Keratinocyte (primary cell): ENCODE measurements around the gene EIF3C. TPM values are rescaled to one million over a fixed set of nuclear protein-coding genes. Genes with fewer than 3 reads are reported as not detected.
"Not testable (repeated sequence)": the region's sequence is repeated elsewhere in the genome, so short reads cannot be mapped to it uniquely, and the experiment has no call there.

ENCODE experiments used
- DNase-seq: peaks from one replicate; pipeline ENCODE4 v3.0.0-alpha.2; 2011; ENCODE audit warnings: low read depth, missing footprints, low spot score
- FAIRE-seq: peaks from 2 replicates; lab custom pipeline; 2011; peaks lifted over from hg19 to GRCh38; lab: Jason Lieb, UNC
- H2AFZ ChIP-seq: 2 replicates; pipeline ENCODE4 v1.6.0; 2012; ENCODE audit warnings: low read length, control low read depth, inconsistent platforms; ENCODE audit not compliant: control insufficient read depth
- H3K27ac ChIP-seq: 2 replicates; pipeline ENCODE4 v1.5.1; 2011; ENCODE audit warnings: low read length; ENCODE audit not compliant: control insufficient read depth, insufficient read depth
- H3K27me3 ChIP-seq: 3 replicates; pipeline ENCODE4 v1.6.0; 2011; ENCODE audit warnings: low read length; ENCODE audit not compliant: control insufficient read depth, insufficient read depth; ENCODE audit errors: extremely low read depth
- H3K36me3 ChIP-seq, 2 experiments: 2 replicates in 1 of 2; 3 replicates in 1 of 2; pipeline ENCODE4 v1.5.1; 2011; ENCODE audit warnings: low read length in 2 of 2, mild to moderate bottlenecking in 1 of 2; ENCODE audit not compliant: control insufficient read depth in 2 of 2, insufficient read depth in 2 of 2; ENCODE audit errors: extremely low read depth in 1 of 2
- H3K4me1 ChIP-seq: 3 replicates; pipeline ENCODE4 v1.5.1; 2011; ENCODE audit warnings: low read length; ENCODE audit not compliant: control insufficient read depth, insufficient read depth; ENCODE audit errors: extremely low read depth
- H3K4me2 ChIP-seq: 3 replicates; pipeline ENCODE4 v1.6.0; 2011; ENCODE audit warnings: low read depth, low read length; ENCODE audit not compliant: control insufficient read depth, insufficient read depth; ENCODE audit errors: extremely low read depth
- H3K4me3 ChIP-seq, 3 experiments: fragments of 200-600 bp in 1 of 3; sonication (generic) in 1 of 3; 2 replicates in 2 of 3; 3 replicates in 1 of 3; pipeline ENCODE4 v1.5.1; 2011 to 2016; ENCODE audit warnings: low read length in 3 of 3, mild to moderate bottlenecking in 3 of 3, control low read depth in 2 of 3, inconsistent platforms in 1 of 3, low read depth in 1 of 3, mixed read lengths in 1 of 3, mixed run types in 1 of 3, moderate library complexity in 1 of 3; ENCODE audit not compliant: control insufficient read depth in 2 of 3, insufficient read depth in 2 of 3; ENCODE audit errors: extremely low read depth in 1 of 3
- H3K79me2 ChIP-seq: 2 replicates; pipeline ENCODE4 v1.6.0; 2012; ENCODE audit warnings: low read length; ENCODE audit not compliant: control insufficient read depth, insufficient read depth
- H3K9ac ChIP-seq: 3 replicates; pipeline ENCODE4 v1.6.0; 2011; ENCODE audit warnings: low read length; ENCODE audit not compliant: control insufficient read depth, insufficient read depth; ENCODE audit errors: extremely low read depth
- H3K9me1 ChIP-seq: 3 replicates; pipeline ENCODE4 v1.6.0; 2011; ENCODE audit warnings: low read length; ENCODE audit not compliant: control insufficient read depth, insufficient read depth; ENCODE audit errors: extremely low read depth
- H3K9me3 ChIP-seq: 2 replicates; pipeline ENCODE4 v1.5.1; 2012; ENCODE audit warnings: low read depth, low read length; ENCODE audit not compliant: control insufficient read depth
- H4K20me1 ChIP-seq: 3 replicates; pipeline ENCODE4 v1.6.0; 2011; ENCODE audit warnings: low read length; ENCODE audit not compliant: control insufficient read depth, insufficient read depth; ENCODE audit errors: extremely low read depth
- dilution Hi-C: fragments of 300-500 bp; cut with MboI; formaldehyde crosslinking; loops from one replicate; pipeline ENCODE4 v1.7.0; 2020; ENCODE audit warnings: low sequenced_read_pairs; ENCODE audit not compliant: extremely low pct_ligation_motif_present
- polyA minus RNA-seq, 3 experiments: library from RNA; depleted of rRNA, polyadenylated mRNA; stranded (reverse); fragments of >200 nt; gene quantifications; 1 replicate in 1 of 3; 2 replicates in 1 of 3; 3 replicates in 1 of 3; pipeline ENCODE4 v1.2.3, GENCODE V29; 2011
- polyA plus RNA-seq, 5 experiments: library from polyadenylated mRNA; depleted of rRNA in 3 of 5; stranded (reverse) in 3 of 5; stranded (forward) in 1 of 5; unstranded in 1 of 5; fragments of >200 nt; gene quantifications; 1 replicate in 1 of 5; 2 replicates in 3 of 5; 3 replicates in 1 of 5; pipeline versions ENCODE4 v1.2.1 to v1.2.3, GENCODE V29; 2011 to 2012; ENCODE audit warnings: missing spikeins in 2 of 5, low read depth in 1 of 5, low replicate concordance in 1 of 5

The EIF3C gene, protein sequence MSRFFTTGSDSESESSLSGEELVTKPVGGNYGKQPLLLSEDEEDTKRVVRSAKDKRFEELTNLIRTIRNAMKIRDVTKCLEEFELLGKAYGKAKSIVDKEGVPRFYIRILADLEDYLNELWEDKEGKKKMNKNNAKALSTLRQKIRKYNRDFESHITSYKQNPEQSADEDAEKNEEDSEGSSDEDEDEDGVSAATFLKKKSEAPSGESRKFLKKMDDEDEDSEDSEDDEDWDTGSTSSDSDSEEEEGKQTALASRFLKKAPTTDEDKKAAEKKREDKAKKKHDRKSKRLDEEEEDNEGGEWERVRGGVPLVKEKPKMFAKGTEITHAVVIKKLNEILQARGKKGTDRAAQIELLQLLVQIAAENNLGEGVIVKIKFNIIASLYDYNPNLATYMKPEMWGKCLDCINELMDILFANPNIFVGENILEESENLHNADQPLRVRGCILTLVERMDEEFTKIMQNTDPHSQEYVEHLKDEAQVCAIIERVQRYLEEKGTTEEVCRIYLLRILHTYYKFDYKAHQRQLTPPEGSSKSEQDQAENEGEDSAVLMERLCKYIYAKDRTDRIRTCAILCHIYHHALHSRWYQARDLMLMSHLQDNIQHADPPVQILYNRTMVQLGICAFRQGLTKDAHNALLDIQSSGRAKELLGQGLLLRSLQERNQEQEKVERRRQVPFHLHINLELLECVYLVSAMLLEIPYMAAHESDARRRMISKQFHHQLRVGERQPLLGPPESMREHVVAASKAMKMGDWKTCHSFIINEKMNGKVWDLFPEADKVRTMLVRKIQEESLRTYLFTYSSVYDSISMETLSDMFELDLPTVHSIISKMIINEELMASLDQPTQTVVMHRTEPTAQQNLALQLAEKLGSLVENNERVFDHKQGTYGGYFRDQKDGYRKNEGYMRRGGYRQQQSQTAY
- polyA plus RNA-seq, result 285 to 510 TPM (median 314 TPM) in 3 replicates
- 912 TPM for polyA plus RNA-seq (2011; ENCODE audit: low read depth)
- polyA plus RNA-seq (2011; cell fraction: cytosol; rRNA removed), result 383 and 455 TPM in 2 replicates
- polyA plus RNA-seq (2011; cell fraction: nucleus; rRNA removed), result 312 and 404 TPM in 2 replicates
- 492 and 676 TPM in 2 replicates for polyA plus RNA-seq (2012; ENCODE audit: low replicate concordance)
- 302 to 829 TPM (median 528 TPM) in 3 replicates for polyA minus RNA-seq
- 465 TPM for polyA minus RNA-seq (2011; cell fraction: cytosol; rRNA and poly(A)+ RNA removed)
- 80.0 and 118 TPM in 2 replicates for polyA minus RNA-seq (2011; cell fraction: nucleus; rRNA and poly(A)+ RNA removed)

DNA sequence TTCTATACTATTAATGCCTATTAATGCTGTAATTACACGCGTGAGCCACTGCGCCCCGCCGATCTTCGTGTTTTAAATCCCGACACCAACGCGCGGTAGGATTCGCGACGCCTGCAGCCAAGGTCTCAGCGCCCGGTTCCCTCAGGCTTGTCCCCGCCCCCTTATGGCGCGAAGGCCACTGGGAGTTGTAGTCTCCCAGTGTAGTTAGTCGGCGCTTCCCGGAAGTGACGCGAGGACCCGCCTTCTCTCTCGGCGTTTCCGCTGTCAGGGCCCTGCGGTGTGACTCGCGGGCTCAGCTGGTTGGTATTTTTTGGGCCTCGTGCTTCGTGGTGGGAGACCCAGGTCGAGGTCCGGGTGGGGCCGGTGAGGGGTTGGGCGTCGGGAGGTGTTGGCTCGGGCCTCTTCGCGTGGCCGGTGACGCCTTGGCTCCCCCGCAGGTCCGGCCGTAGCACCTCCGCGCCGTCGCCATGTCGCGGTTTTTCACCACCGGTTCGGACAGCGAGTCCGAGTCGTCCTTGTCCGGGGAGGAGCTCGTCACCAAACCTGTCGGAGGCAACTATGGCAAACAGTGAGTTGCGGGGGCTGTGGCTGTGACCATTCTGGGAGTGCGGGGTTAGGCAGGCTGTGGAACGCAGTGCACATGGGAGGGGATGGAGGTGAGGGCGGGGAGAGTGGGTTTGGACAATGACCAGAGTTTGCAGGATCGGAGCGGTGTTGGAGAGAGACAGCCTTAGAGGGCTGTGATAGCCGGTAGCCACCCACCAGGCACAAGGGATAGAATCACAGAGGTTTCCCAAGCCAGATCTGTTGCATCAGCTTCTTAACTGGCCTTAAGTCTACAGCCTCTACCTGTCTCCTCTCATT, at the start of gene EIF3C:
Gene EIF3C (plus strand): TSS at position 245 of the 864 bp plus-strand sequence. CDS start 223 bp downstream, at position 468.
- H3K27ac ChIP-seq, H2AFZ ChIP-seq, H3K36me3 ChIP-seq, H3K9me1 ChIP-seq, H3K4me2 ChIP-seq, dilution Hi-C loops, FAIRE-seq, H3K4me1 ChIP-seq, H3K9ac ChIP-seq, H4K20me1 ChIP-seq, H3K9me3 ChIP-seq, H3K27me3 ChIP-seq, H3K79me2 ChIP-seq, DNase-seq: not testable (repeated sequence)
- peak within 1 kb of the TSS in 2 of 3 experiments; percentile 29 to 35 for H3K4me3 ChIP-seq

GRCh38 chr16:28666264-28666663, 45.0 kb upstream of the EIF3C start:
- FAIRE-seq, H3K9ac ChIP-seq, DNase-seq, H3K4me2 ChIP-seq, H3K27me3 ChIP-seq, H3K79me2 ChIP-seq, H3K9me3 ChIP-seq, H2AFZ ChIP-seq, H4K20me1 ChIP-seq, H3K4me1 ChIP-seq, H3K4me3 ChIP-seq, H3K36me3 ChIP-seq, H3K9me1 ChIP-seq, H3K27ac ChIP-seq, dilution Hi-C loops: not testable (repeated sequence)

- H3K4me1 ChIP-seq, H3K36me3 ChIP-seq, H3K9me1 ChIP-seq, H3K9ac ChIP-seq, H3K9me3 ChIP-seq, H3K27me3 ChIP-seq, H3K4me2 ChIP-seq, dilution Hi-C loops, H3K27ac ChIP-seq, FAIRE-seq, H4K20me1 ChIP-seq, H3K4me3 ChIP-seq, DNase-seq, H3K79me2 ChIP-seq, H2AFZ ChIP-seq: not testable (repeated sequence)
Measured at GRCh38 chr16:28667480-28667879, 43.8 kb upstream of the EIF3C start.

DNA sequence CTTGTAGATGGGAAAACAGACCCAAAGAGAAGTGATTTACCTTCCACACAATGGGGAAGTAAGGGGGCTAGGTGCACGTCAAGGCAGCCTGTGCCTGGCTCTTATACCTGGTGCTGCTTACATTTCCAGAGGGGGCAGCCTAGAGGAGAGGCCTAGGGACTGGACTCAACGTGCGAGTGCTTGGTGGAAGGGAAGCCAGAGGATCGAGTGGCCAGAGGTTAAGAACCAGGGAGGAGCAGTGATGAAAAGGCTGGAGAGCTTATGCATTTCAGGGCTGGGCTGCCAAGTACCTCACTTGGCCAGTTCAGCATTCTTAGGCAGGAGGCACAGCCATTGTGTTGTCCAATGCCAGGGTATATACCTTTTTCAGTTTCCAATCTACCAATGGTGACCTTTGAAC, 43.1 kb upstream of the EIF3C start:
- H3K9me3 ChIP-seq, H3K27me3 ChIP-seq, H3K36me3 ChIP-seq, H3K79me2 ChIP-seq, H3K27ac ChIP-seq, dilution Hi-C loops, H3K4me2 ChIP-seq, FAIRE-seq, H3K9ac ChIP-seq, H3K9me1 ChIP-seq, DNase-seq, H4K20me1 ChIP-seq, H3K4me3 ChIP-seq, H3K4me1 ChIP-seq, H2AFZ ChIP-seq: not testable (repeated sequence)
